HG02885 (cell line): ENCODE results near the gene ZBTB7B.
A peak's percentile ranks its signal among the peaks of the same experiment; 100 is the strongest.
"Not testable (repeated sequence)": the region's sequence is repeated elsewhere in the genome, so short reads cannot be mapped to it uniquely, and the experiment has no call there.

ENCODE experiments used
- ATAC-seq: cut with Tn5 transposase; IDR thresholded peaks from one replicate; pipeline ENCODE4 v1.9.1; 2021; ENCODE audit warnings: mild to moderate bottlenecking; ENCODE audit not compliant: unreplicated experiment, poor library complexity

ZBTB7B gene

DNA sequence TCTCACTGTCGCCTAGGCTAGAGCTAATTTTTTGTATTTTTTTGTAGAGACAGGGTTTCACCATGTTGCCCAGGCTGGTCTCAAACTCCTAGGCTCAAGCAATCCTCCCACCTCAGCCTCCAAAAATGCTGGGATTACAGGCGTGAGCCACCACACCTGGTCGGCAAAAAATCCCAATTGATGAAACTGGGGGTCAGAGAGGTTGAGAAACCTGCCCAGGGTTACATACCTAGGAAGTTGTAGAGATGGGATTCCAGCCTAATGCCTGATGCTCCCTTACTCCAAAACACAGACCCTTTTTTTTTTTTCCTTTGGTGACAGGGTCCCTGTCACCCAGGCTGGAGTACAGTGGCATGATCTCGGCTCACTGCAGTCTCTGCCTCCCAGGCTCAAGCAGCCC lies 15.9 kb upstream of the ZBTB7B start:
- ATAC-seq = not testable (repeated sequence)

DNA sequence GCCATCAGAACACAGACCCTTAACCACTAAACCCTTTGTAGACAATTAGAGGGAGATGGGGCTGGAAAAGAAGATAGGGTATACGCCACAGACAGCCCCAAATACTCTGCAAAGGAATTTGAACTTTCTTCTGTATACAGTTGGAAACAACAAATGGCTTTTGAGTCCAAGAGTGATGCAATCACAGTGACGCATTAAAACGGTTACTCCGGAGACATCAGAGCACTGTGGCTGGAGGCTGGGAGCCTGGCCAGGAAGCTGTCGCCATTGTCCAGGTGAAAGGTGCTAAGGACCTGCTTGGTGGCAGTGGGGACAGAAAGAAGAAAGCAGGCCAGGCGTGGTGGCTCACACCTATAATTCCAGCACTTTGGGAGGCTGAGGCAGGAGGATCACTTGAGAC lies 15.3 kb upstream of the ZBTB7B start:
- no peak for ATAC-seq

GRCh38 chr1:154988058-154988954 lies 14.3 kb upstream of the ZBTB7B start:
- no peak for ATAC-seq

DNA sequence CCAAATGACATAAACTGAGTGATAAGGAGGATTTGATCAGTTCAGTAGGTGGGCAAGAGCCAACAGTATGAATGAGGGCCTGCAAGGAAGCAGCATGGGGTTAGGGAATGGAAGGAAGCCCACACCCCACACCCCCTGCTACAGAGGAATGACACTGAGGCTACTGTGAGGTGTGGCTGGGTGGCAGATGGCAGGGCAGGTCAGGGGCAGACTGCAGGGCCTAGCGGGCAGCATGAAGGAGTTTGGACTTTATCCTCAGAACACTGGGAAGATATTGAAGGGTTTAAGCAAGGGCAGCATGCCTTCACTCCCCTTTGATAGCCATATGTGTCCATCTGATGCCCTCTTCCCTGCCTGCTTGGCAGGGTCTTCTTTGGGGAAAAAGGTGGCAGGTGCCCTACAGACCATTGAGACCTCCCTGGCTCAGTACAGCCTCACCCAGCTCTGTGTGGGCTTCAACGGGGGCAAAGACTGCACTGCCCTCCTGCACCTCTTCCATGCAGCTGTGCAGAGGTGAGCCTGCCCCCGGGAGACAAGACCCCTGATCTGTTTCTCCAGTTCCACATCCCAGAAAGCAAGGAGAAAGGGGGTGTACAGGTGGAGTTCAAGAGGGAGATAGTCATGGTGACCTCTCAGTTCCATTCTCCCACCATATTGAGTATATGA lies 13.3 kb upstream of the ZBTB7B start:
- ATAC-seq = no peak

- no peak for ATAC-seq
Observed at GRCh38 chr1:154990276-154990675, 12.3 kb upstream of the ZBTB7B start.

- no peak for ATAC-seq
Observed at GRCh38 chr1:154992721-154993571, 9.7 kb upstream of the ZBTB7B start.

GRCh38 chr1:154993572-154994268 lies 8.9 kb upstream of the ZBTB7B start, which contains the start of gene LENEP:
TSS of gene LENEP (plus strand) at chr1:154993586. CDS start at chr1:154993608, 22 bp downstream.
- ATAC-seq = no peak

DNA sequence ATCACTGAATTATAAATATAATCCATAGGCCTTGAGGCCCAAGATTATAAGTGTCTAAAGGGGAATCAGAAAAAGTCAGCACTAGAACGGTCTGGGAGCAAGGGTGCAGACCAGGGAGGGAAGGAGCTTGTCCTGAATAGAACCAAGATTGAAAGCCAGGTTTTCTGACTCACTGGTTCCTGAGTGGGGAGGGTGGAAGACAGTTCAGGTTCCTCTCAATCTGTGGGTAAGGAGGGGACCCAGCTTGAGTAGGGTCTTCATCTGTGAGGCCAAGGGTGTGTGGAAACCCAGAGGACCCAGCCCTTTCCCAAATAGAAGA lies 8.4 kb upstream of the ZBTB7B start:
- ATAC-seq = no peak

DNA sequence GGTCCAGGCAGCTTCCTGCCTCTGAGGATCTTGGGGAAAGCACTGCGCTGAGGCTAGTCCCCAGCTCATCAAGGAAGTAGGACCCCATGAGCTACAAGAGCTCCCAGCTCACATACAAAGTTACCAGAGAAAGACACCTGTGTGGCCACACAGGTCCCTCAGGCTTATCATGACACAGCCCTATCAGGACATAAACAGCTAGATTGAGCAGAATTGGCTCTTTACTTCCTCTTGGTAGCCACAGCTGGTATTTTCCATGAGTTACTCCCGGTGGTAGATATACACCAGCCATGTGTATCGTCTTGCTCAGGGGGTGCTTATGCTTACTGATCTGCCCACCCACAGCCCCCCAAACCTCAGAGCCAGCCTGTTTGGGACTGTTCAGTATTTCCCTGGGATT lies 8.0 kb upstream of the ZBTB7B start:
- no peak for ATAC-seq

GRCh38 chr1:154995301-154995983 lies 7.2 kb upstream of the ZBTB7B start:
- ATAC-seq = not testable (repeated sequence)

GRCh38 chr1:154996966-154997701 lies 5.5 kb upstream of the ZBTB7B start:
- no peak for ATAC-seq

DNA sequence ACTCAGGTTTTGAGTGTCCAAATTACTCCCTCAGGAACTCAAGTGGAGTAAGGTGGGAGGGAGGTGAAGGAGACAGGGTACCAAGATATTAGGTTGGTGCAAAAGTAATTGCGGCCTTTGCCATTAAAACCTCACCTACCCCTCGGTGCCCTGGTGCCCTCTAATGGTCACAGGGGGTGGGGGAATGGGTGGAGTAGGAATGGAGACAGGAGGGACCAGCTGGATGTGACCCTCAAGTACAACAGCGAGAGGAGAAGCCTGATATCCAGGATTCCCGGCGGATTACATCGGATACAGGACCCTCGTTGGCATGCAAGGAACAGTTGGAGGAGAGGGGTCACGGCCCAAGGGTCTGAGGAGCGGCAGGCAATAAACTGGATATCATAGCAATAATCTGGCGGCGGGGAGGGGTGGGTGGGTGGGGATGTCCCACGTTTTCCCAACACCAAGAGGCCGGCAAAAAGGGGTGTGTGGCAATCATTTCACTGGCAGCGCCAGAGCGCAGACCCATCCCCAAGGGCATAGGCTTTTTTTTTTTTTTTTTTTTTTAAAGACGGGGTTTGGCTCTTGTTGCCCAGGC lies 4.3 kb upstream of the ZBTB7B start:
- ATAC-seq = no peak

DNA sequence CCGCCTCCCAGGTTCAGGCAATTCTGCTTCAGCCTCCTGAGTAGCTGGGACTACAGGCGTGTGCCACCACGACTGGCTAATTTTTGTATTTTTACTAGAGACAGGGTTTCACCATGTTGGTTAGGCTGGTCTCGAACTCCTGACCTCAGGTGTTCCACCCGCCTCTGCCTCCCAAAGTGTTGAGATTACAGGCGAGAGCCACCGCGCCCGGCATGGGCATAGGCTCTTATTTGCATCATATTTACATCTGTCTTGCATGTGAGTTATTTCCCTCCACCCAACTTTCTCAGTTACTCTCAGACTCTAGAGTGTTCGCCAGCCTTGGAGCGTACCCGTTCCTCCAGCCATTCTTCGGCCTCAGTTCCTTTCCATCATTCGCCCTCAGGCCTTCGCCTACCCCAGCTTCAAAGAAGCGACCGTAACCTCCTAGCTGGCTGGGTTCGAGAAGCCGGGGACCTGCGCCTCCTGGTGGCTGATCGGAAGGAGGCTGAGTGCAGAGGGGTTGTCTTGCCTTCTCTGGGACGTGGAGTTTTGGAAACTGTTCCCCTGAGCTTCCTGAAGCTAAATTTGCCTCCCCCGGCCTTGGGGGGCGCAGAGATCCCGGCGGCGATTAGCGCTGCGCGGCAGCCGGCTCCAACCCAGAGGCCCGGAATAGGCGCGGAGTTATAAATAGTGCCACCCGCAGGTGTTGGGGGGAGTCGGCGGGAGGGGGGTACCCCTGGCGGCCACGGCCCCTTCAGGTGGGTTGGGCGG lies 3.6 kb upstream of the ZBTB7B start:
- ATAC-seq = no peak

GRCh38 chr1:154999571-155000410 lies 2.8 kb upstream of the ZBTB7B start:
- no peak for ATAC-seq

DNA sequence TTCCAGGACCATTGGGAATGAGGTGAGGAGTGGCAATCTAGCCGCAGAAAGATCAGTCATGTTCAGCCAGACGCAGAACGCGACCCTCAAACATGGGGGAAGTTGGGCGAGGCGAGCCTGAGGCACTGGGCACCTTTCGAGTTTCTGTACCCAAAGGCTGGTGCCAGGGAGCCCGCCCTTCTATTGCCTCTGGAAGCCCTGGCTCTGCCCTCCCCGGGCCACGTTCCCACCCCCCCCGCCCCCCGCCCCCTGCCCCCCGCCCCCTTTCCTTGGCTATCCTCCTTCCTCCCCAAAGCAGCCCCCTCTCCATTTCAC lies 2.2 kb upstream of the ZBTB7B start:
- no peak for ATAC-seq

GRCh38 chr1:155000726-155001424 lies 1.7 kb upstream of the ZBTB7B start:
- peak; percentile 53 for ATAC-seq

DNA sequence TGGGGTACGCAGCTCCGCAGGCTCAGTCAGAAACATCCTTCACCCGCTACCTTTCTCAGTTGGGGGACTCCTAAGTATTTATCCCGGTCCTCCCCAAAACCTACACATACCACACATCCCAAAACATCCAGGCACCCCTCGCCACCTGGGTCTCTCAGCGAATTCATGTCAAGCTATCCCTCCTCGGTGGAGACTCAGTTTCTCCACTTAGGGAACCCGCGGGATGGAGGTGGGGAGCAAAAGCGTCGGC lies 1.3 kb upstream of the ZBTB7B start:
- ATAC-seq = no peak
